ENCODE measurements around the gene SAP25. TPM values are rescaled to one million over a fixed set of nuclear protein-coding genes. Genes with fewer than 3 reads are reported as not detected.
"Not testable (repeated sequence)": the region's sequence is repeated elsewhere in the genome, so short reads cannot be mapped to it uniquely, and the experiment has no call there.

The SAP25 gene
- total RNA-seq, 1 donor from 2014 or later = 13.5 TPM

DNA sequence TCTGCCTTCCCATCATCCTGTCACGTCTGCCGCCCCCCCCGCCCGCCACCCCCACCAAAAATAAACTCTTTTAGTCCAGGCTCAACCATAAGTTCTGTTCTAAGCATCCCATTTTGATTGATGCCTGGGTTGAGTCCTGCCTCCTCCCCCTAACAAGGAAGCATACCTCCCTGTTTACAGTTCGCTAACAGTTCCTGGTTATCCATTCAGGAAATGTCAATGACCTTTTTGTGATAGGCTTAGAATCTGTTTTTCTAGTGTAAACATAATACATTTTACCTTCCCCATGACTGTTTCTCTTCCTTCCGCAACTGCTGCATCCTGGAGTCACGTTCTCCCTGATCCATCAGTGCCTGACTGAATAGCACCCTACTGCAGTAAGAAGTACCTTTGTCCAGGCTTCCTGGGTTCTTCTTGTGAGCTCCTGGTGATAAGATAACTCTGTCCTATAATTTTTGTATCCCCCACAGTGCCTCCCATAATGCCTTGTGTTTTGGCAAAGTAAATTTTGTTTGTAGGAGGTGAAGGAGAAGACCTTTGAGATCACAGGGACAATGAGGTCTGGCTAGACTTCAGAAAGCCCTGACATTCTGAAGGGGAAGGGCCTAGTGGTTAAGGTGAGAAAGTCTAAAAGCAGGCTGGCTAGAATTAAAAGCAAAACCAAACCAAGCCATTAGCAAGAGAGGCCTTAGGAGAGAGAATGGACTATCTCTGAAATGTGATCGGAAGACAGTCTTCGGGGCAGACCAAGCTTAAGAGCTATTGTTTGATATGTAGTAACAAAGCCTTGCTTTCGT, 27.4 kb downstream of the SAP25 start:
- Mint-ChIP-seq H3K9me3 (no peaks in the 10 kb centered on the region), H3K36me3 (peaks cover 4% of the 10 kb centered on the region), H3K27ac (peak overlapping the region; percentile 92), H3K4me3 (no peak overlapping the region), H3K4me1 (peaks cover 45% of the 10 kb centered on the region), H3K27me3 (ENCODE audit: low read depth) (no peaks in the 10 kb centered on the region)
- no peak for DNase-seq (ENCODE audit: low spot score in 2 of 2, unreplicated experiment in 2 of 2)
- TF ChIP-seq, protein P1, sequence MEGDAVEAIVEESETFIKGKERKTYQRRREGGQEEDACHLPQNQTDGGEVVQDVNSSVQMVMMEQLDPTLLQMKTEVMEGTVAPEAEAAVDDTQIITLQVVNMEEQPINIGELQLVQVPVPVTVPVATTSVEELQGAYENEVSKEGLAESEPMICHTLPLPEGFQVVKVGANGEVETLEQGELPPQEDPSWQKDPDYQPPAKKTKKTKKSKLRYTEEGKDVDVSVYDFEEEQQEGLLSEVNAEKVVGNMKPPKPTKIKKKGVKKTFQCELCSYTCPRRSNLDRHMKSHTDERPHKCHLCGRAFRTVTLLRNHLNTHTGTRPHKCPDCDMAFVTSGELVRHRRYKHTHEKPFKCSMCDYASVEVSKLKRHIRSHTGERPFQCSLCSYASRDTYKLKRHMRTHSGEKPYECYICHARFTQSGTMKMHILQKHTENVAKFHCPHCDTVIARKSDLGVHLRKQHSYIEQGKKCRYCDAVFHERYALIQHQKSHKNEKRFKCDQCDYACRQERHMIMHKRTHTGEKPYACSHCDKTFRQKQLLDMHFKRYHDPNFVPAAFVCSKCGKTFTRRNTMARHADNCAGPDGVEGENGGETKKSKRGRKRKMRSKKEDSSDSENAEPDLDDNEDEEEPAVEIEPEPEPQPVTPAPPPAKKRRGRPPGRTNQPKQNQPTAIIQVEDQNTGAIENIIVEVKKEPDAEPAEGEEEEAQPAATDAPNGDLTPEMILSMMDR (IDR thresholded peaks at IDR 0.05; ENCODE audit: unreplicated experiment) = no peak

DNA sequence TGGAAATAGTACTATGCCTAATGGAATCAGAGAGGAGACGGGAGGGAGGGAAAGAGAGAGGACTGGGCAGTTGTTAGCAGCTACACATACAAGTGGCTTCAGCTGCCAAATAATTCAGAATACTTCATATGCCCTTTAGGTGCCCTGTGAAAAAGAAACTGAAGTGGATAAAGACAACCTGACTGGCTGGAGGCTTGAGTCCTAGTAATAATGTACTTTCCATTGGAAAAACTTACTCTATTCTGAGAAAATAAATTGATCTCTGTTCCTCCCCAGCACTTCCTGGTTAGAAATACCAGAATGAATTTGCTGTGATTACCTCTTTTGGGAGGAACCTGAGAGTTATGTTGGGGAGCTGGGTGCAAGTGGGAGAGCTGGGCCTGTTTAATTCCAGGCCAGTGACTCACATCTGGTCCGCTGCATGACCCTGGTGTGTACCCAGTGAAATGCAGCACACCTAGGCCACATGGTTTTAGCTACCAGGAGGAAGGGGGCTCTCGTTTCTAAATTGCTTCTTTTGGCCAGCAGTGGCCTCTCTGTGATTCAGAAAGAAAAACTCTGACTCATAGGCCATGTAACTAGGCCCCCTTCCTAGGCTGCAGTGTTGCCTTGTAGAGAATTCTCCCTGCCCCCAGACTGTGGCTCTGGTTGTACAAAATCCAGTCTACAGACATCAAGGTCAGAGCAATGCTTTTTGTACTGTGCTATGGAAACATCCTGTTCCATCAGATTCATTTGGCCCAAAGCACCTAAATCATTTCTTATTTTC, 28.2 kb downstream of the SAP25 start:
- H3K27ac Mint-ChIP-seq = peak overlapping the region; percentile 92
- H3K4me1 Mint-ChIP-seq = peaks cover 45% of the 10 kb centered on the region
- peak overlapping the region; percentile 0 for H3K4me3 Mint-ChIP-seq
- no peak for DNase-seq (ENCODE audit: low spot score in 2 of 2, unreplicated experiment in 2 of 2)
- TF ChIP-seq, protein P1 (IDR thresholded peaks at IDR 0.05; ENCODE audit: unreplicated experiment) = no peak
- H3K36me3 Mint-ChIP-seq = peaks cover 3% of the 10 kb centered on the region
- H3K27me3 Mint-ChIP-seq (ENCODE audit: low read depth) = no peaks in the 10 kb centered on the region
- H3K9me3 Mint-ChIP-seq = no peaks in the 10 kb centered on the region

DNA sequence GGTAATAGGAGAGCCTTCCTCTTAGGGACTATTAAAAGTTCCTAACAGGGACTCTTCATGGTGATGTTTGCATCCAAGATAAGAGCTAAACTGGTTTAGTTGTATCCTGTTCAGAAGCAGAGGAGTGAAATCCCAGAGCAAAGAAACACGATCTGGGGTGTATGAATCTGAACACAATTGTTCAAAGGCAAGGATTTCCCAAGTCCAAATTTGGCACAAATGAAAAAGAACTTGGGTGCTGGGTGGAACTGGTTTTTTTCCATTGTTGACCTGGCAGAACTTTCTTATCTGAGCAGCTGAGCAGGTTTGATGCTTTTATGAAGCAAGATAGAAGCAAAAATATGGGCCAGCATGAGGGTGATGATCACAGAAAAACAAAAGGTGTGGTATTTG, 28.7 kb downstream of the SAP25 start:
- Mint-ChIP-seq H3K27ac (peak overlapping the region; percentile 92), H3K4me3 (peak overlapping the region; percentile 0), H3K9me3 (no peaks in the 10 kb centered on the region), H3K27me3 (ENCODE audit: low read depth) (no peaks in the 10 kb centered on the region), H3K36me3 (no peaks in the 10 kb centered on the region), H3K4me1 (peaks cover 45% of the 10 kb centered on the region)
- TF ChIP-seq, protein P1 (IDR thresholded peaks at IDR 0.05; ENCODE audit: unreplicated experiment) = no peak
- DNase-seq (ENCODE audit: low spot score in 2 of 2, unreplicated experiment in 2 of 2) = no peak

DNA sequence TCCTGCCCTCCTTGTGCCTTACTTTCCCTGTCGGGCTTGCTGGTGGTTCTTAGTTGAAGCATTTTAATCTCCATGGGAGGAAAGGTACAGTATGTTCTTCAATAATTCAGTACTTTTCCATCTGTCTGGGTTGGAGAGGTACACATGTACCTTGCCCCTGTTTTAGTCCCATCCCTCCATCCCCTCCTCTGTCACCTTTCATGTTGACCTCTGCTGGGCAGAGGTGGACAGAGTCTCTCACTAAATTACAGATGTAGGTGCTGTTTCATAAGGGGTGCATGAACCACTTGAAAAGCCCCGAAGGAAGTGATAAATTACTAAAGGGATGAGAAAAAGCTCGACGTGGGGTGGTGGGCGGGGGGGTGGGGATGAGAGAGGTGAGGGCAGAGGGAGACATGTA, 29.3 kb downstream of the SAP25 start:
- TF ChIP-seq, protein P1 (IDR thresholded peaks at IDR 0.05; ENCODE audit: unreplicated experiment) = no peak
- Mint-ChIP-seq H3K4me3 (no peak overlapping the region), H3K9me3 (no peaks in the 10 kb centered on the region), H3K4me1 (peaks cover 50% of the 10 kb centered on the region), H3K27me3 (ENCODE audit: low read depth) (no peaks in the 10 kb centered on the region), H3K27ac (peak overlapping the region; percentile 92), H3K36me3 (no peaks in the 10 kb centered on the region)
- no peak for DNase-seq (ENCODE audit: low spot score in 2 of 2, unreplicated experiment in 2 of 2)

DNA sequence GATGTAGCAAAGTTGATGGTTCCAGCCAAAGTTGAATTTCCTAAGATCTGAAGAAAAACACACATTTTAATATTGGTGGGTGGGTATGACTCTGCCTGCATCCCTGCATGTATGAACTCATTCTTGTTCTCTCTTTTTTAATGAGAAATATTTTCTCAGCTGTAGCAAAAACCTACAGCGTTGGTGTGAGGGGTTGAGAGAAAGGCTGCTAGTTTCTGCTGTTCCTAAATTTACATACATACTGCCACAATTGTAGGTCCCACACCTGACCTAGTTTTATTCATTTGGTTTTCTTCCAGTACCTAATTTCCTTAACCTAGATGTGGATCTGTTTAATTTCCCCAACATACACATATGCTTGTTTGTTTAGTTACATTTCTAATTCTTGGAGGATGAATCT, 30.1 kb downstream of the SAP25 start:
- no peaks in the 10 kb centered on the region for H3K27me3 Mint-ChIP-seq (ENCODE audit: low read depth)
- no peak for DNase-seq (ENCODE audit: low spot score in 2 of 2, unreplicated experiment in 2 of 2)
- peaks cover 51% of the 10 kb centered on the region for H3K4me1 Mint-ChIP-seq
- no peaks in the 10 kb centered on the region for H3K9me3 Mint-ChIP-seq
- TF ChIP-seq, protein P1 (IDR thresholded peaks at IDR 0.05; ENCODE audit: unreplicated experiment) = no peak
- no peak overlapping the region for H3K4me3 Mint-ChIP-seq
- H3K36me3 Mint-ChIP-seq = no peaks in the 10 kb centered on the region
- H3K27ac Mint-ChIP-seq = no peak overlapping the region

DNA sequence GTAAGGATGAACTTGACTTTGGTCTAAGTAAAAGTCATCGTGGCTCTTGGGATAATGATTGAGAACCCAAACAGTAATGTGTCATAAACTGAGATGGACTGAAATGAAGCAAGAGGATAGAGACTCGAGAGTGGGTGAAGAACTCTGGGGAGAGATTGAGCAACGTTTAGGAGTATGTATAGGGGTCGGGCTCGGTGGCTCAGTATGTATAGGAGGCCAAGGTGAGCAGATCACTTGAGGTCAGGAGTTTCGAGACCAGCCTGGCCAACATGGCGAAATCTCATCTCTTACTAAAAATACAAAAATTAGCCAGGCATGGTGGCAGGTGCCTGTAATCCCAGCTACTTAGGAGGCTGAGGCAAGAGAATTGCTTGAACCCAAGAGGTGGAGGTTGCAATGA, 32.4 kb downstream of the SAP25 start:
- not testable (repeated sequence) for H3K9me3 Mint-ChIP-seq; H3K27me3 Mint-ChIP-seq (ENCODE audit: low read depth); H3K27ac Mint-ChIP-seq; H3K36me3 Mint-ChIP-seq; H3K4me3 Mint-ChIP-seq; DNase-seq (ENCODE audit: low spot score in 2 of 2, unreplicated experiment in 2 of 2)
- H3K4me1 Mint-ChIP-seq = peaks cover 37% of the 10 kb centered on the region

Measured in mesothelial cell of epicardium (in vitro differentiated cells).